Sigmoid colon (tissue), 7 donors: ENCODE measurements around the gene TENM4. TPM values are rescaled to one million over a fixed set of nuclear protein-coding genes. Genes with fewer than 3 reads are reported as not detected.

Experiments used
- DNase-seq: peaks from one replicate; pipeline ENCODE4 v3.0.0-alpha.2; 2019
- H3K27ac ChIP-seq, 4 donors: fragments of 200-600 bp; sonication (generic); one replicate each; pipeline ENCODE4 v1.5.1; 2016 to 2019; ENCODE audit warnings: mild to moderate bottlenecking in 1 of 4
- H3K27me3 ChIP-seq, 3 donors: fragments of 200-600 bp; sonication (generic); one replicate each; pipeline ENCODE4 v1.5.1; 2019; ENCODE audit warnings: mild to moderate bottlenecking in 1 of 3
- H3K36me3 ChIP-seq, 4 donors: fragments of 200-600 bp; sonication (generic); one replicate each; pipeline ENCODE4 v1.5.1; 2016 to 2019
- H3K4me1 ChIP-seq, 4 donors: fragments of 200-600 bp; sonication (generic); one replicate each; pipeline ENCODE4 v1.5.1; 2017 to 2019
- H3K4me3 ChIP-seq, 4 donors: fragments of 200-600 bp; sonication (generic); one replicate each; pipeline ENCODE4 v1.5.1; 2017 to 2019; ENCODE audit warnings: mild to moderate bottlenecking in 2 of 4, moderate library complexity in 1 of 4
- H3K9me3 ChIP-seq, 4 donors: fragments of 200-600 bp in 3 of 4; sonication (generic) in 3 of 4; one replicate each; pipeline versions ENCODE4 v1.5.1 to v1.6.1; 2013 to 2019
- EP300 ChIP-seq, 4 donors: sonication (generic); formaldehyde crosslinking; IDR thresholded peaks; one replicate each; pipeline ENCODE4 v1.6.1; 2017; ENCODE audit warnings: antibody characterized with exemption in 4 of 4
- POLR2A ChIP-seq, 2 donors: fragments of 450-650 bp; IDR thresholded peaks; one replicate each; pipeline ENCODE4 v1.6.1; 2016; ENCODE audit warnings: antibody characterized with exemption in 2 of 2, mild to moderate bottlenecking in 2 of 2, moderate library complexity in 2 of 2
- POLR2AphosphoS5 ChIP-seq, 4 donors: sonication (generic); formaldehyde crosslinking; IDR thresholded peaks; one replicate each; pipeline ENCODE4 v1.6.1; 2017; ENCODE audit warnings: antibody characterized with exemption in 4 of 4
- WGBS, 2 donors: extraction: QIAGEN DNeasy Blood & Tissue Kit; methylation state at CpG; one replicate each; pipeline ENCODE4 v1.1.7; 2013; 5-methylcytosine and 5-hydroxymethylcytosine counted together
- intact Hi-C: fragments of 100-400 bp; cut with DNase I; formaldehyde crosslinking; loops from one replicate; pipeline ENCODE4 v1.15.1; 2023
- polyA plus RNA-seq, 3 donors: library from polyadenylated mRNA; stranded (reverse); fragments of 200-250 nt; gene quantifications; one replicate each; pipeline ENCODE4 v1.2.3, GENCODE V29; 2013
- total RNA-seq, 4 donors: library from RNA; depleted of rRNA; stranded (reverse); fragments of >200 nt; gene quantifications; one replicate each; pipeline ENCODE4 v1.1.0, GENCODE V29; 2016
- TF ChIP-seq, protein P1 (sequence below), 4 experiments: fragments of 450-650 bp in 3 of 4; fragments of 200-600 bp in 1 of 4; IDR thresholded peaks; one replicate each; pipeline ENCODE4 v1.5.1; 2016 to 2019; ENCODE audit warnings: antibody characterized with exemption in 4 of 4, mild to moderate bottlenecking in 3 of 4, moderate library complexity in 2 of 4
- donor health status: healthy with polysubstance abuse.
- donor health status: Bipolar disorder and iron deficiency.
- donor health status: healthy.

TENM4 gene
- total and polyA plus RNA-seq, 7 donors: 0.23 to 14.6 (median 1.9) TPM; not detected in 1

DNA sequence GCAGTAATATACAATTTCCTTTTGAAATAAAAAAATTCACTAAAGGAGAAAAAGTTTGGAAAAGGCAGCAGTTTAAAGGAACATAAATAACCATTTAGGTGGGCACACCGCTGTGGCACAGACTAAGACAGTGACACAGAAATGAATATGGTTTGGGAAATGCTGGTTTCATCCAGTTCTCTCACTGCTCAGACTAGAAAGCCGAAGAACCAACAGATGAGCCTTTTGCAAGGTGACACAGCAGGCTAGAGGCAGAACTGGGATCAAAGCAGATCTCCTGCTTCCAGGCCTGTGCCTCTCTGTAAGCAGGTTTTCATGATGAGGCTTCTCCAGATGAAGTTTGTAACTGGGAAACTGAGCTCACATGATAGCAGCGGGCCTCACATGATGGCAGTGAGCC, 486.1 kb downstream of the TENM4 start:
- intact Hi-C loops: no loop called here
- 91 to 94% methylated on average over 3 of the region's 3 CpGs for WGBS, 2 donors

DNA sequence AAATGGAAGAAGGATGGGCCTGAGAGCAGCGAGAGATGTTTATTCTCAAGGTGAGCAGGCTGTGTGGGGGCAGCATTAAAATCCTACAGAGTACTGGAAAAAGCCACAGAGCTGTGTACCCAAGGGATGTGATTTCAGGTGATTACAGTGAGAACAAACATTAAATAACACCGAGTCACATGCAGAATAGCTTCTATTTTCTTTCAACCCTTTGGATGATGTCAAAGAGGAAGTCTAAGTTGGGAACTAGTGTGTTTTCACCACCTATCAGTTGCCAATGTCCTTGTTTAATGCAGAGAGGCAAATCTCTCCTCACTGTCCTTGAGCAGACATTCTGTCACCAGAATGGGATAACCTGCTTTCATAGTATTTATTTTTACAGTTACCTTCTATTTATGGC, 486.6 kb downstream of the TENM4 start:
- no peaks in the 10 kb centered on the region for H3K27me3 ChIP-seq
- no peaks in the 10 kb centered on the region for H3K36me3 ChIP-seq
- TF ChIP-seq EP300 (IDR thresholded peaks at IDR 0.05) (no peak), POLR2AphosphoS5 (IDR thresholded peaks at IDR 0.05) (no peak), POLR2A (IDR thresholded peaks at IDR 0.05) (no peak)
- TF ChIP-seq, protein P1, sequence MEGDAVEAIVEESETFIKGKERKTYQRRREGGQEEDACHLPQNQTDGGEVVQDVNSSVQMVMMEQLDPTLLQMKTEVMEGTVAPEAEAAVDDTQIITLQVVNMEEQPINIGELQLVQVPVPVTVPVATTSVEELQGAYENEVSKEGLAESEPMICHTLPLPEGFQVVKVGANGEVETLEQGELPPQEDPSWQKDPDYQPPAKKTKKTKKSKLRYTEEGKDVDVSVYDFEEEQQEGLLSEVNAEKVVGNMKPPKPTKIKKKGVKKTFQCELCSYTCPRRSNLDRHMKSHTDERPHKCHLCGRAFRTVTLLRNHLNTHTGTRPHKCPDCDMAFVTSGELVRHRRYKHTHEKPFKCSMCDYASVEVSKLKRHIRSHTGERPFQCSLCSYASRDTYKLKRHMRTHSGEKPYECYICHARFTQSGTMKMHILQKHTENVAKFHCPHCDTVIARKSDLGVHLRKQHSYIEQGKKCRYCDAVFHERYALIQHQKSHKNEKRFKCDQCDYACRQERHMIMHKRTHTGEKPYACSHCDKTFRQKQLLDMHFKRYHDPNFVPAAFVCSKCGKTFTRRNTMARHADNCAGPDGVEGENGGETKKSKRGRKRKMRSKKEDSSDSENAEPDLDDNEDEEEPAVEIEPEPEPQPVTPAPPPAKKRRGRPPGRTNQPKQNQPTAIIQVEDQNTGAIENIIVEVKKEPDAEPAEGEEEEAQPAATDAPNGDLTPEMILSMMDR (IDR thresholded peaks at IDR 0.05): no peak
- H3K9me3 ChIP-seq: no peaks in the 10 kb centered on the region
- H3K4me1 ChIP-seq: no peaks in the 10 kb centered on the region
- DNase-seq: no peak
- 43 to 47% methylated on average over 2 of the region's 2 CpGs for WGBS, 2 donors
- intact Hi-C loops: no loop called here
- no peak overlapping the region for H3K27ac ChIP-seq
- H3K4me3 ChIP-seq: no peak overlapping the region

More for the DNA sequence above, 486.1 kb downstream of the TENM4 start:
- H3K27ac ChIP-seq: no peak overlapping the region
- no peaks in the 10 kb centered on the region for H3K36me3 ChIP-seq
- H3K4me3 ChIP-seq: no peak overlapping the region
- no peaks in the 10 kb centered on the region for H3K9me3 ChIP-seq
- no peak for DNase-seq
- no peaks in the 10 kb centered on the region for H3K4me1 ChIP-seq
- TF ChIP-seq, protein P1 (IDR thresholded peaks at IDR 0.05): no peak
- TF ChIP-seq EP300 (IDR thresholded peaks at IDR 0.05): no peak
- no peak for TF ChIP-seq POLR2A (IDR thresholded peaks at IDR 0.05)
- TF ChIP-seq POLR2AphosphoS5 (IDR thresholded peaks at IDR 0.05): no peak
- H3K27me3 ChIP-seq: no peaks in the 10 kb centered on the region

DNA sequence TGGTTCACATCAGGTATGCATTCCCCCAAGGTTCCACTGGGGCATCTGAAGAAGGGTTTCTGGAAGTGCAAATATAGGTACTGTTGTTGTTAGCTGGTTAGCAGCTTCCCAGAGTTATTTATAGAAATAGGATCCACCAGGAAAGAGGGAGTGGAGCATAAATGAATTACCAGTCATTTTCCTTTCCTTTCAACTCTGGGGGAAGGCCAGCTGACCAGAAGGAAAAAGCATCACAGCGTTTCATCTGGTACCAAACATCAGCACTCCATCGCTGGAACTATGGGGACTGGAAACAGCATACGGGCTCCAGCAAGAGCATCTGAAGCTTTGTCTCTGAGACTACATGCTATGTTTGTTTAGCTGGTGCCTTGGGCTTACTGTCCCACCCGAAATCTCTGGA, 487.9 kb downstream of the TENM4 start:
- no peaks in the 10 kb centered on the region for H3K36me3 ChIP-seq
- intact Hi-C loops: no loop called here
- WGBS, 2 donors: 59% methylated on average over 4 of the region's 4 CpGs
- no peaks in the 10 kb centered on the region for H3K9me3 ChIP-seq
- DNase-seq: no peak
- TF ChIP-seq POLR2AphosphoS5 (IDR thresholded peaks at IDR 0.05): no peak
- TF ChIP-seq, protein P1 (IDR thresholded peaks at IDR 0.05): no peak
- no peak for TF ChIP-seq EP300 (IDR thresholded peaks at IDR 0.05)
- no peak for TF ChIP-seq POLR2A (IDR thresholded peaks at IDR 0.05)
- H3K4me3 ChIP-seq: no peak overlapping the region
- H3K27me3 ChIP-seq: no peaks in the 10 kb centered on the region
- H3K4me1 ChIP-seq: peaks cover 0 to 2% (median under 1%) of the 10 kb centered on the region in 4 donors
- H3K27ac ChIP-seq: no peak overlapping the region

DNA sequence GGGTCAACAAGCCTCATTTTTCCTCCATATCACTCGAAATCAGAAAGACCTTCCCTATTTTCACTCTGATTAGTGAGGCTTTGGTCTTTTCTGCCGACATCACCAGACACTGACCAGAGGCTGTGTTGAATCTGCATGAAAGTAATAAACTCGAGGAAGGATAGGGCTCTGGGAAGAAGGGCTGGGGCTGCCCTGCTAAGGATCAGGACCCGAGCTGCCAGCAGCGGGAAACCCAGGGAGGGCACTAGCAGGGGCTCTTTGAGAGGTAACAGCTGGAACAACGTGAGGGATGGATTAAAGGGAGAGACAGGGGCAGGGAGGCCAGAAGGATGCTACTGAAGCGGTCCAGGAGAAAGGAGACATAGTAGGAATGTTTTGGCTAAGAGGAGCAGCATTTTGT, 488.7 kb downstream of the TENM4 start:
- no peak overlapping the region for H3K4me3 ChIP-seq
- DNase-seq: no peak
- no peak overlapping the region for H3K27ac ChIP-seq
- no peaks in the 10 kb centered on the region for H3K36me3 ChIP-seq
- intact Hi-C loops: no loop called here
- no peaks in the 10 kb centered on the region for H3K27me3 ChIP-seq
- 61 to 75% methylated on average over 7 of the region's 7 CpGs for WGBS, 2 donors
- no peak for TF ChIP-seq POLR2AphosphoS5 (IDR thresholded peaks at IDR 0.05)
- no peak for TF ChIP-seq EP300 (IDR thresholded peaks at IDR 0.05)
- TF ChIP-seq POLR2A (IDR thresholded peaks at IDR 0.05): no peak
- TF ChIP-seq, protein P1 (IDR thresholded peaks at IDR 0.05): no peak
- no peaks in the 10 kb centered on the region for H3K9me3 ChIP-seq
- peaks cover 0 to 9% (median 5%) of the 10 kb centered on the region in 4 donors for H3K4me1 ChIP-seq
